Measurements from ENCODE around the gene PARD3.

The PARD3 gene

GRCh38 chr10:34217524-34217923, 597.6 kb downstream of the PARD3 start:
- ChIA-PET CTCF (no interaction called here), POLR2A (no interaction called here)
- no peak for DNase-seq (ENCODE audit: low read depth, low spot score)
- TF ChIP-seq, protein P1, sequence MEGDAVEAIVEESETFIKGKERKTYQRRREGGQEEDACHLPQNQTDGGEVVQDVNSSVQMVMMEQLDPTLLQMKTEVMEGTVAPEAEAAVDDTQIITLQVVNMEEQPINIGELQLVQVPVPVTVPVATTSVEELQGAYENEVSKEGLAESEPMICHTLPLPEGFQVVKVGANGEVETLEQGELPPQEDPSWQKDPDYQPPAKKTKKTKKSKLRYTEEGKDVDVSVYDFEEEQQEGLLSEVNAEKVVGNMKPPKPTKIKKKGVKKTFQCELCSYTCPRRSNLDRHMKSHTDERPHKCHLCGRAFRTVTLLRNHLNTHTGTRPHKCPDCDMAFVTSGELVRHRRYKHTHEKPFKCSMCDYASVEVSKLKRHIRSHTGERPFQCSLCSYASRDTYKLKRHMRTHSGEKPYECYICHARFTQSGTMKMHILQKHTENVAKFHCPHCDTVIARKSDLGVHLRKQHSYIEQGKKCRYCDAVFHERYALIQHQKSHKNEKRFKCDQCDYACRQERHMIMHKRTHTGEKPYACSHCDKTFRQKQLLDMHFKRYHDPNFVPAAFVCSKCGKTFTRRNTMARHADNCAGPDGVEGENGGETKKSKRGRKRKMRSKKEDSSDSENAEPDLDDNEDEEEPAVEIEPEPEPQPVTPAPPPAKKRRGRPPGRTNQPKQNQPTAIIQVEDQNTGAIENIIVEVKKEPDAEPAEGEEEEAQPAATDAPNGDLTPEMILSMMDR (IDR thresholded peaks at IDR 0.05; ENCODE audit: insufficient read depth, low read length, missing control alignments), result no peak
- H3K4me3 ChIP-seq (ENCODE audit: low read depth, low read length), result no peak overlapping the region

DNA sequence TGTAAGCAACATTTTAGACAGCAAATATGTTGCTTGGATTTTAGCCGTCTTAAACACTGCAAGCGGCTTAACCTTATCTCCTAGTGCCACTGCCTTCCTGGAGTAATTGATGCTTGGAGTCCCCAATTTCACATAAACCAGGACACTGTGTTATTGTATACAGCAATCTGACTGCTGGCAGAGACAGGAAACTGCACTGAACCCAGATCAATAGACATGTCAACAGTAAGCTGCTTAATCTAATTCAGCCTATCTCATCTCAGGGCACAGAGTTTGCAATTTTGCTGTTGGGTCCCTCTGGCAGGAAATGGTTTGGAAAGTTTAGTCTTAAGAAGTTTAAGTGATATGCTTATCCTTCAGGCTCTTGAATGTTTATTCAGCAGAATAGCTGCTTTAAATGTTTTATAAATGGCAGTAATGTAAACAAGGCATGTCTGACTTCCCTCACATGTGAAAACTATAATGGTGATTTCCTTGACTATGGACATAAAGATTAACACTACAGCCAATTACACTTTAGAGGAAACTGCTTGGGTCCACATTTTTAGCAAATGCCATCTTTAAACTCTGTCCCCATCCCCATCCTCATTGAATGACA, 598.6 kb downstream of the PARD3 start:
- no peak for DNase-seq (ENCODE audit: low read depth, low spot score)
- CTCF ChIA-PET, result no interaction called here

DNA sequence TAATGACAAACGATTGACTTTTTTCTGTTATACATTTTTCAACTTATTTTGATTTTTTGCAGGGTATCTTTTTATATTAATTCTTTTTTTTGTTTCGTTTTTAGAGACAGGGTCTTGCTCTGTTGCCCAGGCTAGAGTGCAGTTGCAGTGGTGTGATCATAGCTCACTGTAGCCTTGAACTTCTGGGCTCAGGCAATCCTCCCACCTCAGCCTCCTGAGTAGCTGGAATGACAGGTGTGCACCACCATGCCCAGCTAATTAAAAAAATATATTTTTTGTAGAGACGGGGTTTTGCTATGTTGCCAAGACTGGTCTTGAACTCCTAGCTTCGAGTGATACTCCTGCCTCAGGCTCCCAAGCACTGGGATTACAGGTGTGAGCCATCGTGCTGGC, 601.3 kb downstream of the PARD3 start:
- TF ChIP-seq, protein P1 (IDR thresholded peaks at IDR 0.05; ENCODE audit: insufficient read depth, low read length, missing control alignments), result no peak
- H3K4me3 ChIP-seq (ENCODE audit: low read depth, low read length), result no peak overlapping the region
- DNase-seq (ENCODE audit: low read depth, low spot score), result no peak
- ChIA-PET CTCF (interaction anchor here (1.1 kb wide), 1 partner anchor 883 kb away, joined by 3 read pairs; no protein-coding TSS in a partner anchor), POLR2A (no interaction called here)

More for the DNA sequence above, 598.6 kb downstream of the PARD3 start:
- no peak overlapping the region for H3K4me3 ChIP-seq (ENCODE audit: low read depth, low read length)
- TF ChIP-seq, protein P1 (IDR thresholded peaks at IDR 0.05; ENCODE audit: insufficient read depth, low read length, missing control alignments), result no peak
- POLR2A ChIA-PET, result no interaction called here

- ChIA-PET POLR2A (no interaction called here), CTCF (interaction anchor here (1.1 kb wide), 1 partner anchor 883 kb away, joined by 3 read pairs; no protein-coding TSS in a partner anchor)
- no peak for DNase-seq (ENCODE audit: low read depth, low spot score)
- TF ChIP-seq, protein P1 (IDR thresholded peaks at IDR 0.05; ENCODE audit: insufficient read depth, low read length, missing control alignments), result no peak
- no peak overlapping the region for H3K4me3 ChIP-seq (ENCODE audit: low read depth, low read length)
Measured at GRCh38 chr10:34213193-34213804, 601.8 kb downstream of the PARD3 start.

GRCh38 chr10:34207343-34207742, 607.8 kb downstream of the PARD3 start:
- DNase-seq (ENCODE audit: low read depth, low spot score), result no peak
- TF ChIP-seq, protein P1 (IDR thresholded peaks at IDR 0.05; ENCODE audit: insufficient read depth, low read length, missing control alignments), result no peak
- ChIA-PET CTCF (no interaction called here), POLR2A (no interaction called here)
- no peak overlapping the region for H3K4me3 ChIP-seq (ENCODE audit: low read depth, low read length)

- no peak overlapping the region for H3K4me3 ChIP-seq (ENCODE audit: low read depth, low read length)
- DNase-seq (ENCODE audit: low read depth, low spot score), result no peak
- POLR2A ChIA-PET, result no interaction called here
- CTCF ChIA-PET, result no interaction called here
- TF ChIP-seq, protein P1 (IDR thresholded peaks at IDR 0.05; ENCODE audit: insufficient read depth, low read length, missing control alignments), result no peak
Measured at GRCh38 chr10:34206935-34207268, 608.2 kb downstream of the PARD3 start.

Measured in AG04449 (cell line).